SK-N-SH (cell line): ENCODE data around the gene C19orf33.

Experiments
- CTCF ChIP-seq: fragments of 200-600 bp; sonication (generic); IDR thresholded peaks from 2 replicates; pipeline ENCODE4 v1.6.1; 2017; ENCODE audit warnings: antibody characterized with exemption, mild to moderate bottlenecking, moderate library complexity
- FOSL2 ChIP-seq: IDR thresholded peaks from 2 replicates; pipeline ENCODE4 v1.4.0; 2012; ENCODE audit warnings: low read depth, mild to moderate bottlenecking, moderate library complexity, borderline replicate concordance
- IRF3 ChIP-seq: fragments of 150-350 bp; IDR thresholded peaks from 2 replicates; pipeline ENCODE4 v1.6.1; 2016; ENCODE audit warnings: mild to moderate bottlenecking, low read depth, low read length
- NFIC ChIP-seq: IDR thresholded peaks from 2 replicates; pipeline ENCODE4 v1.4.0; 2012; ENCODE audit warnings: borderline replicate concordance
- PBX3 ChIP-seq: IDR thresholded peaks from 2 replicates; pipeline ENCODE4; 2012
- POLR2AphosphoS5 ChIP-seq: IDR thresholded peaks from 2 replicates; pipeline ENCODE4 v1.6.1; 2012; ENCODE audit warnings: low read depth, low read length
- RAD21 ChIP-seq: IDR thresholded peaks from 2 replicates; pipeline ENCODE4 v1.6.1; 2012; ENCODE audit warnings: mild to moderate bottlenecking, low read length
- RCOR1 ChIP-seq: fragments of 150-350 bp; IDR thresholded peaks from 2 replicates; pipeline ENCODE4 v1.6.1; 2017; ENCODE audit warnings: antibody characterized with exemption, low read length
- REST ChIP-seq: IDR thresholded peaks from 2 replicates; pipeline ENCODE4 v1.6.1; 2012; ENCODE audit warnings: mild to moderate bottlenecking, low read depth, low read length, moderate library complexity
- RFX5 ChIP-seq: IDR thresholded peaks from 2 replicates; pipeline ENCODE4 v1.6.1; 2012; ENCODE audit warnings: mild to moderate bottlenecking, improper control_type of control experiment, low read length
- TAF1 ChIP-seq: IDR thresholded peaks from 2 replicates; pipeline ENCODE4 v1.6.1; 2012; ENCODE audit warnings: low read depth, mild to moderate bottlenecking, low read length, moderate library complexity, borderline replicate concordance
- YY1 ChIP-seq: IDR thresholded peaks from 2 replicates; pipeline ENCODE4 v1.4.0; 2012; ENCODE audit warnings: low read depth, mild to moderate bottlenecking
- ZBTB33 ChIP-seq: IDR thresholded peaks from 2 replicates; pipeline ENCODE4 v1.4.0; 2012; ENCODE audit warnings: low read depth, borderline replicate concordance

GRCh38 chr19:38277969-38278680 lies 25.9 kb upstream of the C19orf33 start:
- 0 out of 2 replicates have a peak, but pooled peaks have one; percentile 13 for TF ChIP-seq FOSL2
- TF ChIP-seq RFX5, result no peak
- TF ChIP-seq CTCF, result no peak
- no peak for TF ChIP-seq RAD21
- TF ChIP-seq ZBTB33, result no peak
- TF ChIP-seq POLR2AphosphoS5, result peak; percentile 52; the same call in 1 of the 2 replicates
- TF ChIP-seq PBX3, result peak; percentile 75
- TF ChIP-seq REST, result no peak
- TF ChIP-seq RCOR1, result no peak; the same call in 1 of the 2 replicates
- peak; percentile 60 for TF ChIP-seq NFIC
- no peak for TF ChIP-seq TAF1
- no peak for TF ChIP-seq YY1
- TF ChIP-seq IRF3, result no peak
